H9 (cell line): ENCODE results near the gene CARD11. TPM values are rescaled to one million over a fixed set of nuclear protein-coding genes. Genes with fewer than 3 reads are reported as not detected.

Source experiments
- DNase-seq: peaks from one replicate; pipeline ENCODE4 v3.0.0-alpha.2; 2017
- H2AFZ ChIP-seq: one replicate; pipeline ENCODE4 v1.6.1; 2013; ENCODE audit warnings: mild to moderate bottlenecking, low read length, control low read depth, moderate library complexity
- H2AK5ac ChIP-seq: 2 replicates; pipeline ENCODE4 v1.6.1; 2013; ENCODE audit warnings: low read length, control low read depth, mixed read lengths; ENCODE audit not compliant: insufficient read length
- H2BK120ac ChIP-seq: one replicate; pipeline ENCODE4 v1.6.1; 2013; ENCODE audit warnings: low read depth, mild to moderate bottlenecking, low read length, control low read depth, inconsistent platforms; ENCODE audit not compliant: poor library complexity, severe bottlenecking
- H2BK12ac ChIP-seq: 2 replicates; pipeline ENCODE4 v1.6.1; 2013; ENCODE audit warnings: low read length, control low read depth, mixed read lengths, low read depth; ENCODE audit not compliant: insufficient read length
- H2BK15ac ChIP-seq: 2 replicates; pipeline ENCODE4 v1.6.1; 2013; ENCODE audit warnings: low read depth, low read length, control low read depth
- H2BK20ac ChIP-seq: one replicate; pipeline ENCODE4 v1.6.1; 2013; ENCODE audit warnings: low read depth, mild to moderate bottlenecking, low read length, control low read depth, inconsistent platforms; ENCODE audit not compliant: poor library complexity, severe bottlenecking
- H2BK5ac ChIP-seq: 2 replicates; pipeline ENCODE4 v1.6.1; 2013; ENCODE audit warnings: low read length, control low read depth, mixed read lengths; ENCODE audit not compliant: insufficient read length
- H3K14ac ChIP-seq: 2 replicates; pipeline ENCODE4 v1.6.1; 2013; ENCODE audit warnings: low read length, control low read depth; ENCODE audit not compliant: insufficient read depth
- H3K18ac ChIP-seq: 2 replicates; pipeline ENCODE4 v1.6.1; 2013; ENCODE audit warnings: low read depth, mild to moderate bottlenecking, mixed read lengths, low read length, control low read depth; ENCODE audit not compliant: insufficient read length
- H3K23ac ChIP-seq: 2 replicates; pipeline ENCODE4 v1.6.1; 2013; ENCODE audit warnings: low read length, control low read depth, mixed read lengths, low read depth; ENCODE audit not compliant: insufficient read length
- H3K23me2 ChIP-seq: 2 replicates; pipeline ENCODE4 v1.6.1; 2013; ENCODE audit warnings: low read depth, mild to moderate bottlenecking, mixed read lengths, low read length, control low read depth; ENCODE audit not compliant: insufficient read length, poor library complexity, severe bottlenecking
- H3K27ac ChIP-seq: 2 replicates; pipeline ENCODE4 v1.5.1; 2013; ENCODE audit warnings: low read length, control low read depth, mixed read lengths, low read depth; ENCODE audit not compliant: insufficient read length
- H3K27me3 ChIP-seq: 2 replicates; pipeline ENCODE4 v1.6.1; 2013; ENCODE audit warnings: low read length, control low read depth, inconsistent platforms; ENCODE audit not compliant: insufficient read depth
- H3K4ac ChIP-seq: 2 replicates; pipeline ENCODE4 v1.6.1; 2013; ENCODE audit warnings: low read depth, mild to moderate bottlenecking, control low read depth, inconsistent platforms, low read length, moderate library complexity
- H3K4me1 ChIP-seq: 2 replicates; pipeline ENCODE4 v1.6.1; 2013; ENCODE audit warnings: low read length, control low read depth, inconsistent platforms; ENCODE audit not compliant: insufficient read depth
- H3K4me2 ChIP-seq: 2 replicates; pipeline ENCODE4 v1.6.1; 2013; ENCODE audit warnings: low read length, control low read depth, mixed read lengths; ENCODE audit not compliant: insufficient read length, insufficient read depth
- H3K56ac ChIP-seq: 2 replicates; pipeline ENCODE4 v1.6.1; 2013; ENCODE audit warnings: low read depth, mild to moderate bottlenecking, mixed read lengths, low read length, control low read depth; ENCODE audit not compliant: insufficient read length
- H3K79me1 ChIP-seq: 2 replicates; pipeline ENCODE4 v1.6.1; 2013; ENCODE audit warnings: low read depth, mild to moderate bottlenecking, moderate library complexity, low read length, control low read depth, inconsistent platforms; ENCODE audit not compliant: insufficient read depth, poor library complexity, severe bottlenecking
- H3K79me2 ChIP-seq: 2 replicates; pipeline ENCODE4 v1.6.1; 2013; ENCODE audit warnings: low read length, control low read depth, inconsistent platforms; ENCODE audit not compliant: insufficient read depth
- H3K9ac ChIP-seq: 2 replicates; pipeline ENCODE4 v1.6.1; 2013; ENCODE audit warnings: low read length, control low read depth, mixed read lengths; ENCODE audit not compliant: insufficient read length; ENCODE audit errors: extremely low read depth
- H3K9me3 ChIP-seq: one replicate; pipeline ENCODE4 v1.6.1; 2013; ENCODE audit warnings: low read depth, low read length, inconsistent platforms; ENCODE audit not compliant: control insufficient read depth
- H3T11ph ChIP-seq: one replicate; pipeline ENCODE4 v1.6.1; 2013; ENCODE audit warnings: mild to moderate bottlenecking, low read length, control low read depth, inconsistent platforms
- H4K20me1 ChIP-seq: one replicate; pipeline ENCODE4 v1.6.1; 2013; ENCODE audit not compliant: control insufficient read depth, insufficient read length, insufficient read depth
- H4K5ac ChIP-seq: 2 replicates; pipeline ENCODE4 v1.6.1; 2013; ENCODE audit warnings: low read depth, mild to moderate bottlenecking, mixed read lengths, low read length, control low read depth; ENCODE audit not compliant: insufficient read length
- H4K8ac ChIP-seq: replicated peaks from 2 replicates; pipeline ENCODE4 v1.6.1; 2013; ENCODE audit warnings: low read length, control low read depth, mixed read lengths, low read depth; ENCODE audit not compliant: insufficient read length
- H4K91ac ChIP-seq: 2 replicates; pipeline ENCODE4 v1.6.1; 2013; ENCODE audit warnings: low read depth, mild to moderate bottlenecking, moderate library complexity, mixed read lengths, low read length, control low read depth; ENCODE audit not compliant: insufficient read length
- H3K27ac Mint-ChIP-seq, 3 experiments: 2 replicates in 2 of 3; 3 replicates in 1 of 3; pipeline ENCODE4 v1.8.0; 2020 to 2021; ENCODE audit warnings: mixed read lengths in 3 of 3, mild to moderate bottlenecking in 1 of 3, moderate library complexity in 1 of 3
- H3K27me3 Mint-ChIP-seq: 2 replicates; pipeline ENCODE4 v1.8.0; 2021; ENCODE audit warnings: low read depth, mild to moderate bottlenecking, moderate library complexity, mixed read lengths
- H3K36me3 Mint-ChIP-seq, 3 experiments: 2 replicates in 2 of 3; 3 replicates in 1 of 3; pipeline ENCODE4 v1.8.0; 2020 to 2021; ENCODE audit warnings: low read depth in 3 of 3, mixed read lengths in 3 of 3; ENCODE audit not compliant: insufficient read depth in 1 of 3
- H3K4me1 Mint-ChIP-seq, 2 experiments: 2 replicates each; pipeline ENCODE4 v1.8.0; 2020; ENCODE audit warnings: mixed read lengths in 2 of 2
- H3K4me3 Mint-ChIP-seq, 2 experiments: 2 replicates in 1 of 2; 3 replicates in 1 of 2; pipeline ENCODE4 v1.8.0; 2020 to 2021; ENCODE audit warnings: mild to moderate bottlenecking in 2 of 2, mixed read lengths in 2 of 2, moderate library complexity in 1 of 2
- H3K9me3 Mint-ChIP-seq, 2 experiments: 2 replicates in 1 of 2; 3 replicates in 1 of 2; pipeline ENCODE4 v1.8.0; 2020; ENCODE audit warnings: mild to moderate bottlenecking in 2 of 2, mixed read lengths in 2 of 2, moderate library complexity in 1 of 2
- CTCF ChIP-seq: fragments of 200-600 bp; sonication (generic); conservative IDR thresholded peaks from 3 replicates; pipeline ENCODE4 v1.8.0; 2021; ENCODE audit warnings: antibody characterized with exemption, mild to moderate bottlenecking
- WGBS: extraction: QIAGEN DNeasy Blood & Tissue Kit; methylation state at CpG from one replicate; pipeline ENCODE4 v1.1.7; 2013; ENCODE audit warnings: missing lambda C conversion rate, low lambda C conversion rate, mixed read lengths; ENCODE audit not compliant: insufficient read length; ENCODE audit errors: extremely low coverage; 5-methylcytosine and 5-hydroxymethylcytosine counted together
- total RNA-seq: library from RNA; stranded (reverse); gene quantifications from 2 replicates; pipeline ENCODE4 v1.2.1, GENCODE V29; 2021

CARD11 gene
- total RNA-seq, 1 experiment from 2014 or later, result 20.0 TPM

GRCh38 chr7:3057066-3057420, 13.4 kb upstream of the CARD11 start:
- Mint-ChIP-seq H3K27me3 (peaks cover 11% of the 10 kb centered on the region), H3K4me3 (no peak overlapping the region), H3K4me1 (no peaks in the 10 kb centered on the region; a peak in 1 of 4 replicates), H3K36me3 (peaks cover 0 to 8% (median 0%) of the 10 kb centered on the region in 3 experiments; a peak in 3 of 7 replicates), H3K27ac (no peak overlapping the region), H3K9me3 (peaks cover 11 to 12% of the 10 kb centered on the region in 2 experiments; a peak in 4 of 5 replicates)
- Histone ChIP-seq H3K9me3 (no peaks in the 10 kb centered on the region), H2BK120ac (no peak overlapping the region), H3K18ac (no peak overlapping the region), H2BK20ac (no peak overlapping the region), H2BK5ac (no peak overlapping the region), H2AK5ac (no peak overlapping the region), H2BK12ac (no peak overlapping the region), H3K79me1 (no peaks in the 10 kb centered on the region), H3K4me1 (no peaks in the 10 kb centered on the region), H3K4ac (no peak overlapping the region), H4K8ac (no peak overlapping the region), H2BK15ac (no peak overlapping the region), H3K56ac (no peak overlapping the region), H3K79me2 (no peaks in the 10 kb centered on the region), H3K27ac (no peak overlapping the region), H3K9ac (no peak overlapping the region), H4K91ac (no peak overlapping the region), H3T11ph (no peak overlapping the region), H3K4me2 (no peak overlapping the region), H3K14ac (no peak overlapping the region), H2AFZ (no peak overlapping the region), H3K23me2 (no peaks in the 10 kb centered on the region), H4K20me1 (no peaks in the 10 kb centered on the region), H3K23ac (no peak overlapping the region), H3K27me3 (no peaks in the 10 kb centered on the region), H4K5ac (no peak overlapping the region)
- no peak for DNase-seq
- WGBS, result no CpG with 5 or more reads among the region's 9 CpGs
- TF ChIP-seq CTCF, result no peak
